OCI-LY7 (cell line): ENCODE results near the gene TSHZ2. TPM values are rescaled to one million over a fixed set of nuclear protein-coding genes. Genes with fewer than 3 reads are reported as not detected.
A peak's percentile ranks its signal among the peaks of the same experiment; 100 is the strongest.

Source experiments
- BruUV-seq: library from RNA; stranded (reverse); fragments of 400-500 nt; replicated peaks from 2 replicates; lab custom pipeline; 2021; lab: Mats Ljungman, UMichigan
- CTCF ChIA-PET: fragments of 300-600 bp; sonication (Branson Sonifier 250); formaldehyde crosslinking; loops from one replicate; lab custom pipeline; 2022; ENCODE audit warnings: antibody characterized with exemption; ENCODE audit not compliant: unreplicated experiment; lab: Charles Lee
- POLR2A ChIA-PET: fragments of 300-600 bp; sonication (Branson Sonifier 250); formaldehyde crosslinking; loops from one replicate; lab custom pipeline; 2022; ENCODE audit warnings: antibody characterized with exemption; lab: Charles Lee
- DNase-seq: peaks from one replicate; pipeline ENCODE4 v3.0.0-alpha.2; 2015; ENCODE audit warnings: low spot score
- H2AFZ ChIP-seq: fragments of 200-600 bp; sonication (generic), shearing (Covaris generic); 2 replicates; pipeline ENCODE4 v1.6.1; 2014; ENCODE audit warnings: mild to moderate bottlenecking, antibody characterized with exemption, low read length, moderate library complexity
- H3K27ac ChIP-seq: fragments of 200-600 bp; sonication (generic); 2 replicates; pipeline ENCODE4 v1.5.1; 2014; ENCODE audit warnings: mixed run types, low read depth, mild to moderate bottlenecking, moderate library complexity, low read length, inconsistent platforms; ENCODE audit not compliant: poor library complexity, severe bottlenecking
- H3K36me3 ChIP-seq: fragments of 200-600 bp; sonication (generic); 2 replicates; pipeline ENCODE4 v1.6.1; 2014; ENCODE audit warnings: mild to moderate bottlenecking, antibody characterized with exemption, low read length, moderate library complexity, mixed read lengths; ENCODE audit not compliant: insufficient read depth
- H3K4me1 ChIP-seq: fragments of 200-600 bp; sonication (generic); 2 replicates; pipeline ENCODE4 v1.5.1; 2014; ENCODE audit warnings: mild to moderate bottlenecking, low read length; ENCODE audit not compliant: insufficient read depth, poor library complexity, severe bottlenecking
- H3K4me2 ChIP-seq: fragments of 200-600 bp; sonication (generic); 2 replicates; pipeline ENCODE4 v1.6.1; 2014; ENCODE audit warnings: mild to moderate bottlenecking, low read length
- H3K4me3 ChIP-seq: fragments of 200-600 bp; sonication (generic); 2 replicates; pipeline ENCODE4 v1.5.1; 2014; ENCODE audit warnings: mild to moderate bottlenecking, low read depth, low read length; ENCODE audit not compliant: poor library complexity, severe bottlenecking
- H3K79me2 ChIP-seq: fragments of 200-600 bp; sonication (generic); 2 replicates; pipeline ENCODE4 v1.6.1; 2016; ENCODE audit warnings: low read depth, mild to moderate bottlenecking, low read length, moderate library complexity, mixed read lengths; ENCODE audit not compliant: insufficient read depth
- H3K9me2 ChIP-seq: fragments of 200-600 bp; sonication (generic); 2 replicates; pipeline ENCODE4 v1.6.1; 2016; ENCODE audit warnings: mild to moderate bottlenecking, low read length, mixed read lengths; ENCODE audit not compliant: insufficient read depth
- H3K9me3 ChIP-seq: fragments of 200-600 bp; sonication (generic); 2 replicates; pipeline ENCODE4 v1.6.1; 2014; ENCODE audit warnings: mild to moderate bottlenecking, mixed run types, low read length, mixed read lengths
- H4K20me1 ChIP-seq: fragments of 200-600 bp; sonication (generic); 2 replicates; pipeline ENCODE4 v1.6.1; 2014; ENCODE audit warnings: mild to moderate bottlenecking, antibody characterized with exemption, low read length, moderate library complexity, mixed read lengths; ENCODE audit not compliant: insufficient read depth
- CTCF ChIP-seq: fragments of 200-600 bp; sonication (generic); conservative IDR thresholded peaks from 2 replicates; pipeline ENCODE4 v1.5.1; 2014; ENCODE audit warnings: mild to moderate bottlenecking, antibody characterized with exemption, low read length, moderate library complexity, mixed read lengths
- EZH2phosphoT487 ChIP-seq: fragments of 200-600 bp; sonication (generic); IDR thresholded peaks from 2 replicates; pipeline ENCODE4 v1.6.1; 2018; ENCODE audit warnings: low read depth, borderline replicate concordance, mild to moderate bottlenecking, mixed run types, antibody characterized with exemption, low read length, moderate library complexity, mixed read lengths
- intact Hi-C: fragments of 100-400 bp; cut with micrococcal nuclease; formaldehyde crosslinking; loops from one replicate; pipeline ENCODE4 v1.10.0; 2022; ENCODE audit not compliant: unreplicated experiment
- total RNA-seq, 2 experiments: library from RNA; depleted of rRNA in 1 of 2; stranded (reverse); fragments of >200 nt in 1 of 2; shearing (Covaris generic) in 1 of 2; gene quantifications; 2 replicates each; pipeline ENCODE4 v1.2.3, GENCODE V29; 2014 to 2022

Gene TSHZ2
- total RNA-seq, 2 experiments from 2014 or later = not detected

DNA sequence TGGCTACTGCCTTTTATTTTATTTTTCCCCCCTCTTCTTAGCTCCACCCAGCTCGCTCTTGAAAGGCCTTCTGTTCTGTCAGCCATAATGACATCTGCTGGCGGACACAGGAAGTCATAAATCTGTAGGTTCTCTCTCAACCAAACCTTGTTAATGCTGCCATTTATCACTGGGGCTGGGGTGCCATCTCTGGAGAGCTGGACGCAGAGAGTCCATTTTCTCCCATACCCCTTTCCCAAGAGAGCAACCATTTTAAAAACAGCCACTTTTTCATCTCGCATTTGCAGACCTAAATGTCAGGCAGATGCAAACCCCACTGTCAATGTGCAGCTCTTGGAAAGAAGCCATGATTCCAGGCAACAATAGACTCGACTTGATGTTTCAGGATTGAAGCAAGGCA, 13.0 kb upstream of the TSHZ2 start:
- TF ChIP-seq EZH2phosphoT487 (no peak), CTCF (peak; percentile 67)
- no TSS peak for BruUV-seq
- Histone ChIP-seq H3K9me3 (no peaks in the 10 kb centered on the region), H4K20me1 (no peaks in the 10 kb centered on the region), H3K36me3 (no peaks in the 10 kb centered on the region), H3K27ac (no peak overlapping the region), H3K9me2 (no peaks in the 10 kb centered on the region), H2AFZ (peak overlapping the region; percentile 84), H3K4me2 (peak overlapping the region; percentile 13; the same call in 1 of the 2 replicates), H3K4me1 (peaks cover 24% of the 10 kb centered on the region), H3K79me2 (no peaks in the 10 kb centered on the region), H3K4me3 (no peak overlapping the region)
- intact Hi-C loops = no loop called here
- ChIA-PET POLR2A (interaction anchor here (1.0 to 1.4 kb wide), 2 partner anchors 42 to 150 kb away, joined by 4 read pairs; no protein-coding TSS in a partner anchor), CTCF (no interaction called here)
- peak; percentile 76 for DNase-seq

DNA sequence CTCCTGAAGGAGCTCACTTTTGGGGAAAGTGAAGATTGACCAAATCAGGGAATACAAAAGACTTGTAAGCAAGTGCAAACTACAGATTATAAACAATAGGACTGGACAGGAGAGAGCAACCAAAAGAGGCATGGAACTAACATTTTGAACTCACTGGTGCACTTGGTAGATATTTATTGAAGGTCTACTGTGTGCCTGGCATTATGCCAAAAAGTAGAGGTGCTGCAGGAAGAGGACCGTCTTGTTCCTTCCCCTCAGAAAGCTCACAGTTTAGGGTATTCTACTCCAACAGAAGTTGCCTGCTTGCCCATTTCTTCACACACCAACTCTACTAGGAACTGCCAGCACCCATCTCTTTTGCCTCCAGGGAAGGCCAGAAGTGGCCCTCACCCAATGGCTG, 10.0 kb upstream of the TSHZ2 start:
- H2AFZ ChIP-seq = peak overlapping the region; percentile 62
- H3K9me2 ChIP-seq = no peaks in the 10 kb centered on the region
- H3K27ac ChIP-seq = no peak overlapping the region
- ChIA-PET POLR2A (interaction anchor here (0.6 kb wide), 1 partner anchor 41 kb away, joined by 3 read pairs; no protein-coding TSS in a partner anchor), CTCF (no interaction called here)
- TF ChIP-seq CTCF = no peak
- no peak for TF ChIP-seq EZH2phosphoT487
- intact Hi-C loops = no loop called here
- BruUV-seq = no TSS peak
- H3K36me3 ChIP-seq = no peaks in the 10 kb centered on the region
- peaks cover 24% of the 10 kb centered on the region for H3K4me1 ChIP-seq
- H3K4me2 ChIP-seq = no peak overlapping the region
- no peaks in the 10 kb centered on the region for H4K20me1 ChIP-seq
- DNase-seq = peak; percentile 16
- H3K9me3 ChIP-seq = no peaks in the 10 kb centered on the region
- no peaks in the 10 kb centered on the region for H3K79me2 ChIP-seq
- no peak overlapping the region for H3K4me3 ChIP-seq

GRCh38 chr20:52963131-52963530, 9.0 kb upstream of the TSHZ2 start:
- POLR2A ChIA-PET = interaction anchor here (0.7 to 2.2 kb wide), 2 partner anchors 41 to 689 kb away, joined by 3 to 4 read pairs; no protein-coding TSS in a partner anchor
- no peak overlapping the region for H3K27ac ChIP-seq
- no peaks in the 10 kb centered on the region for H3K9me3 ChIP-seq
- intact Hi-C loops = no loop called here
- H3K4me2 ChIP-seq = no peak overlapping the region
- TF ChIP-seq CTCF (no peak), EZH2phosphoT487 (no peak)
- no peak overlapping the region for H3K4me3 ChIP-seq
- no peaks in the 10 kb centered on the region for H4K20me1 ChIP-seq
- no peaks in the 10 kb centered on the region for H3K9me2 ChIP-seq
- DNase-seq = no peak
- peaks cover 24% of the 10 kb centered on the region for H3K4me1 ChIP-seq
- CTCF ChIA-PET = no interaction called here
- BruUV-seq = no TSS peak
- peak overlapping the region; percentile 62; the same call in 1 of the 2 replicates for H2AFZ ChIP-seq
- no peaks in the 10 kb centered on the region for H3K79me2 ChIP-seq
- no peaks in the 10 kb centered on the region for H3K36me3 ChIP-seq
